DOHH2 (cell line): ENCODE results near the gene MIS18A.

Source experiments
- H3F3A ChIP-seq: fragments of 200-600 bp; sonication (generic), shearing (Covaris generic); 2 replicates; pipeline ENCODE4 v1.6.0; 2016; ENCODE audit warnings: antibody characterized with exemption, mild to moderate bottlenecking; ENCODE audit not compliant: control insufficient read depth, insufficient read depth
- H3K27ac ChIP-seq: fragments of 200-600 bp; sonication (generic); 2 replicates; pipeline ENCODE4 v1.5.1; 2014; ENCODE audit warnings: low read depth, mild to moderate bottlenecking, low read length, moderate library complexity
- H3K27me3 ChIP-seq: fragments of 200-600 bp; sonication (generic); 2 replicates; pipeline ENCODE4 v1.6.1; 2014; ENCODE audit warnings: mild to moderate bottlenecking, low read length, mixed read lengths; ENCODE audit not compliant: control insufficient read depth
- H3K36me3 ChIP-seq: fragments of 200-600 bp; sonication (generic); 2 replicates; pipeline ENCODE4 v1.6.1; 2014; ENCODE audit warnings: mild to moderate bottlenecking, low read length, moderate library complexity, mixed read lengths; ENCODE audit not compliant: control insufficient read depth
- H3K4me1 ChIP-seq: fragments of 200-600 bp; sonication (generic); 2 replicates; pipeline ENCODE4 v1.6.1; 2014; ENCODE audit warnings: mild to moderate bottlenecking, low read length, mixed read lengths; ENCODE audit not compliant: control insufficient read depth
- H3K4me2 ChIP-seq: fragments of 200-600 bp; sonication (generic); 2 replicates; pipeline ENCODE4 v1.6.0; 2014; ENCODE audit warnings: mild to moderate bottlenecking, low read length, moderate library complexity
- H3K4me3 ChIP-seq: fragments of 200-600 bp; sonication (generic); 2 replicates; pipeline ENCODE4 v1.5.1; 2014; ENCODE audit warnings: mild to moderate bottlenecking, low read length, mixed read lengths
- H3K79me2 ChIP-seq: fragments of 200-600 bp; sonication (generic); 2 replicates; pipeline ENCODE4 v1.6.1; 2014; ENCODE audit warnings: mild to moderate bottlenecking, low read length, mixed read lengths; ENCODE audit not compliant: control insufficient read depth
- H3K9me2 ChIP-seq: fragments of 200-600 bp; sonication (generic); replicated peaks from 2 replicates; pipeline ENCODE4 v1.6.1; 2014; ENCODE audit warnings: mild to moderate bottlenecking, low read length, mixed read lengths; ENCODE audit not compliant: control insufficient read depth
- H3K9me3 ChIP-seq: fragments of 200-600 bp; sonication (generic); 2 replicates; pipeline ENCODE4 v1.6.1; 2014; ENCODE audit warnings: antibody characterized with exemption, low read length, mixed read lengths; ENCODE audit not compliant: control insufficient read depth, insufficient read depth
- H4K20me1 ChIP-seq: fragments of 200-600 bp; sonication (generic); 2 replicates; pipeline ENCODE4 v1.6.0; 2014; ENCODE audit warnings: low read depth, mild to moderate bottlenecking, antibody characterized with exemption, low read length, moderate library complexity; ENCODE audit not compliant: control insufficient read depth, insufficient read depth
- CTCF ChIP-seq: fragments of 200-600 bp; sonication (generic); IDR thresholded peaks from one replicate; pipeline ENCODE4 v1.5.1; 2014; ENCODE audit warnings: antibody characterized with exemption, mild to moderate bottlenecking, low read depth, low read length; ENCODE audit not compliant: poor library complexity, severe bottlenecking
- EZH2phosphoT487 ChIP-seq: fragments of 200-600 bp; sonication (generic); IDR thresholded peaks from 2 replicates; pipeline ENCODE4 v1.6.1; 2017; ENCODE audit warnings: borderline replicate concordance, mild to moderate bottlenecking, antibody characterized with exemption, low read length, moderate library complexity, mixed read lengths

The MIS18A gene

DNA sequence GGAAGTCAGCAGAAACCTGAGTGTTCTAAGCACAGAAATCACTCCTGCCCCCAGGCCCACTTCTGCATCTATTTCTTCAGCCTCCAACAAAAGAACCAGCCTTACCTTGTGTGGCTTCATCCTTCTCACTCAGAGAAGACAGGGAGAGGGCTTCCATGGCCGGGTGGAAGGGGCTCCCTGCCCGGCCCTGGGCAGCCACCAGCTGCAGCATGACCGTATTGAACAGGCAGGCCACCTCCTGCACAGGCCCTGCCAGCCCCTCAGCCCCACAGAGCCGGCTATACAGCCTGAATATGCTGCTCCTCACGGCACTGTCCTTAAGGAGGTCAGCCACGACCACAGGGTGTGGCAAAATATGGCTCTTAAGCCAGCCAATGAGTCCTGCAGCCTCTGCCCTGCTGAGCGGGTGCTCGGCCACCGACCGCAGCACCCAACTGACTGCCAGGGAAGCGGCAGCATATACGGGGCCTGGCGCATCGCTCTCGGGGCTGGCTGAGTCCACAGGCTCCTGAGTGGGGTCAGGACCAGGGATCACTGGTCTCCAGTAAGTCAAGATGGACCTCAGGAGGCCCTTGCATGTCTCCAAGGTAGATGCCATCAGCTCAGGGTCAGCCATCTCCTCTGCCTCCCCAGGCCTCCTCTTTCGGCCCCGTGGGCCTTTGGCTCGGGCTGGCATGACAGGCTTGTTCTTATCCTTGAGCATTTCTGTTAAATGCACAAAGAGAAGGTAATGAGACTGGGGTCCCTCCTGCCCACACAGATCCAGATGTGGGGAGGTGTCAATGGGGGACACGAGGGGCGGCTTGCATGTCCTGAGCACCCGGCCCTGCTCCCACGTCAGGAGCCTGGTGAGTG, 37.7 kb upstream of the MIS18A start:
- TF ChIP-seq CTCF, result no peak
- no peak for TF ChIP-seq EZH2phosphoT487
- Histone ChIP-seq H3K4me2 (no peak overlapping the region), H3K27me3 (no peaks in the 10 kb centered on the region), H3K27ac (no peak overlapping the region), H3K9me2 (no peaks in the 10 kb centered on the region), H3K4me1 (no peaks in the 10 kb centered on the region), H3K9me3 (no peaks in the 10 kb centered on the region), H4K20me1 (no peaks in the 10 kb centered on the region), H3F3A (0 out of 2 replicates have a peak, but pooled peaks cover 2% of the 10 kb centered on the region), H3K36me3 (peaks cover 92% of the 10 kb centered on the region), H3K4me3 (no peak overlapping the region), H3K79me2 (no peaks in the 10 kb centered on the region)

DNA sequence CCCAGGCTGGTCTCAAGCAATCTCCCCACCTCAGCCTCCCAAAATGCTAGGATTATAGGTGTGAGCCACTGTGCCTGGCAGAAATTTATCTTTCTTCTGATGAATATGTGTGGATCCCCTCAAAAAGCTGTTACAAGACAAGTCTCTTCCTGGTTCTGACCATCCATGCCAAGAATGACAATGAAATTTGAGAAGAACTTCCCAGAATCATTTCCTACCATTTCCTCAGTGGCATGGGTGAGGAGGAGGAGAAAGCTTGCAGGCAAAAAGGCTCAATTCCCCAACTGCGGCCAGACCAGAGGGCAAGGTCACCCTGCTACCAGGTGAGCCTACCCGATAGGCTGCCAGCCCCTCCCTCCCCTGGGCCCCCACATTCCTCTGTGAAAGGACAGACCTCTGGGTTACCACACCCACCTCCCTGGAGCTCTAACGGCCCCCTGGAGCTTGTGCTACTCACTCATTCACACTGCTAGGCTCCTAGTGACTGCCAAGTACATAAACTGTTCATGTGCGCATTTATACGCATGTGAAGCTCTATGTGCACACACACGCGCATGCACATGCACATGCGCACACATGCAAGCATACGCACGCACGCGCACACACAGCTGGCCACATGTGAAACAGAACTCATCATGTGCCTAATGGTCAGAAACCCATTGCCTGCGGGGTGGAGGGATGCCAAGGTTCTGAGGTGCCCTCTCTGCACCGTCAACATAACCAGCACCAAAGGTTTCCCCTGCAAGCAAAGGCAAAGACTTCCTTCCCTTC, 36.8 kb upstream of the MIS18A start:
- Histone ChIP-seq H3K9me3 (no peaks in the 10 kb centered on the region), H3K27me3 (no peaks in the 10 kb centered on the region)

DNA sequence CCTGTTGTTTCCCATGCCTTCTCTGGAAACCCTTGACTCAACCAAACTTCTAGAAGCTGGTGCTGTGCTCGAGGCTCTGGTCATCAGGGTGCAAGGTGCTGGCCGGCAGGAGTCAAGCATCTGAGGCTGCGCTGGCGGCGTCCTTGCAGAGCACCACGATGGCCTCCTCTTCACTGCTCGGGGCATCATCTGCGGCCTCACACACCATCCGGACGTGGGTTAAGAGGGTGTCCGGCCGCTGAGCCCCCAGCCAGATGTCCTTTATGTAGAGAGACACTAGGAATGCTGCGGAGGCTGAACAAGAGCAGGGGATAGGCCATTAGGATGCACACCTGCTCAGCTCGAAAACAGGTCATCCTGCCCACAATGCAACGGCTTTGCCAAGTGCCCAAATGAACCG, 36.0 kb upstream of the MIS18A start:
- Histone ChIP-seq H4K20me1 (no peaks in the 10 kb centered on the region), H3K4me1 (no peaks in the 10 kb centered on the region), H3K4me3 (no peak overlapping the region), H3F3A (0 out of 2 replicates have a peak, but pooled peaks cover 2% of the 10 kb centered on the region), H3K79me2 (no peaks in the 10 kb centered on the region), H3K27ac (no peak overlapping the region), H3K4me2 (no peak overlapping the region), H3K27me3 (no peaks in the 10 kb centered on the region), H3K36me3 (peaks cover 76% of the 10 kb centered on the region), H3K9me2 (no peaks in the 10 kb centered on the region), H3K9me3 (no peaks in the 10 kb centered on the region)
- TF ChIP-seq CTCF, result no peak
- no peak for TF ChIP-seq EZH2phosphoT487

More for the DNA sequence above, 36.8 kb upstream of the MIS18A start:
- Histone ChIP-seq H3K4me3 (no peak overlapping the region), H3F3A (0 out of 2 replicates have a peak, but pooled peaks cover 2% of the 10 kb centered on the region), H3K36me3 (peaks cover 85% of the 10 kb centered on the region), H3K27ac (no peak overlapping the region), H4K20me1 (no peaks in the 10 kb centered on the region), H3K79me2 (no peaks in the 10 kb centered on the region), H3K4me1 (no peaks in the 10 kb centered on the region), H3K4me2 (no peak overlapping the region), H3K9me2 (no peaks in the 10 kb centered on the region)
- no peak for TF ChIP-seq EZH2phosphoT487
- TF ChIP-seq CTCF, result no peak
